Measurements from ENCODE around the gene PSMB7. TPM values are rescaled to one million over a fixed set of nuclear protein-coding genes. Genes with fewer than 3 reads are reported as not detected.

The PSMB7 gene
- total RNA-seq, 1 donor from 2014 or later: 181 TPM

- DNase-seq (ENCODE audit: low spot score in 2 of 2) (no peak), FAIRE-seq (no peak)
Measured at GRCh38 chr9:124414612-124415011, 630 bp downstream of the PSMB7 start.

DNA sequence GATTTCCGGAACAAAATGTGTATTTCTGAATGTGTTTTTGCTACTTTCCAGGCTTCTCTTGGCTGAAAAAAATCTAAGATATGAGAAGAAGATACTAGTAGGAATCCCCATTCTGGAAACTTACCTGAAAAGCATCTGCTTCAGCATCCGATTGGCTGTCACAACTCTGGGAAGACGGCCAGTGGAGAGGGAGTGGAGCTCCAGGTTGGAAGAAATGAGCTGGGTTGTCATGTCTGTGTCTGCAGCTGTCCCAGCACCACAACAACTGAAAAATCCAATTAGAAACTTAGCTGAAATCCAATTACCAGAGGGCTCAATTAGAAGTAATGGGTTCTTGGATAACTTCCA, 3.0 kb downstream of the PSMB7 start:
- FAIRE-seq (no peak), DNase-seq (ENCODE audit: low spot score in 2 of 2) (no peak)

DNA sequence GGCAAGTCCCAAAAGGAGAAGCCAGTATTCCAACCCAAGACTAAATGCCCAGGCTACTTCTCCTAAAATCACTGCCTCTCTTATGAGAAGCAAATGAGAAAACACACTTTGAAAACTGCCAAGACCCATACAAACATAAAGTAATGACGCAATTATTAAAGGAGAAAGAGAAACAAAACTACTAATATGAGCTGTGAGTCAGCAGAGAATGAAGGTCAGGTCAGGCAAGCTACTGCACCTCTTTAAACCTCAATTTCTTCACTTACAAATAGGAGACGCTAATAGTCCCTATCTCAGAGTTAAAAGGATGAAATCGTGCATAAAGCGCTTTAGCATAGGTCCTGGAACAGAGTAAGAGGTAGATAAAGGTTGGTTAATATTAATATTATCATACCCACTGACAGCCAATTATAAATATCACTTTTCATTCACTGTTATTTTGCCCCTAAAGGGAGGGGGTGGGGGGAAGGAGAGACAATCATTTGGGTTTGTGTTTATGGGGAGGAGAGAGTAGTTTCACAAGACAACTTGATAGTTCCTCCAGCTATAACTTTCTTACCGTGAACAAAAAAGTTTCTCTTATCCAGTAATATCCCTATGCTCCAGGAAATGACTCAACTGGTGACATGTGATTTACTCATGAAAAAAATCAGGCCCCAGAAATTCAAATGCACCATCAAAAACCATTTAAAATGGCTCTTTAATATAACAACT, 3.6 kb downstream of the PSMB7 start:
- no peak for DNase-seq (ENCODE audit: low spot score in 2 of 2)
- no peak for FAIRE-seq

DNA sequence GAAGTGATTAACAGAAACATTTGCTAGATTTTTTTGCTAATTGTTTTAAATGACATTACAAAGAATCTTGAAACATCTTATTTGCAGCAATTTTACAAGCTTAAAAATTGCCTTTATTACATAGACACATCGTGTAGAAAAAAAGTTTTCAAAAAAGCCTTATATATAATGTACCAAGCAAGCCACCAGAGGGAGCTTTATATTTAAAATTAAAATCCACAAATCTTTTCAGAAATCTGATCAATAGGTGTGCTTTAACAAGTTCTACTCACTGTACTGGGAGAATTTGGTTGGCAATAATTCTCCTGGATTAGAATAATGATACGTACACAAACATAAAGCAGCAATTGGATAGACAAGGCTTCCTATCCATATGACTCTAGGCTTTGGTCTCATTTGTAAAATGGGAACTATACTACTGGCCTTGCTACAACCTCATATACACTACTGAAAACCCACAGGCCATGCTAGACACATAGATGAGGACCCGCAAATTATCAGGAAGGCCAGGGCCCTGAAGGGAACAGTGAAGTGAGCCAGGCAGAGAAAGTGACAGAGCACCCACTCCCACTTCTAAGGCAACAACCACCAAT, 4.8 kb downstream of the PSMB7 start:
- FAIRE-seq (no peak), DNase-seq (ENCODE audit: low spot score in 2 of 2) (no peak)

GRCh38 chr9:124409410-124409809, 5.8 kb downstream of the PSMB7 start:
- no peak for FAIRE-seq
- no peak for DNase-seq (ENCODE audit: low spot score in 2 of 2)

- DNase-seq (ENCODE audit: low spot score in 2 of 2) (no peak), FAIRE-seq (no peak)
Measured at GRCh38 chr9:124403246-124403645, 12.0 kb downstream of the PSMB7 start.

GRCh38 chr9:124399968-124400940, 15.0 kb downstream of the PSMB7 start:
- DNase-seq (ENCODE audit: low spot score in 2 of 2) (no peak), FAIRE-seq (no peak)

- no peak for DNase-seq (ENCODE audit: low spot score in 2 of 2)
- FAIRE-seq: no peak
Measured at GRCh38 chr9:124399323-124399967, 15.8 kb downstream of the PSMB7 start.

DNA sequence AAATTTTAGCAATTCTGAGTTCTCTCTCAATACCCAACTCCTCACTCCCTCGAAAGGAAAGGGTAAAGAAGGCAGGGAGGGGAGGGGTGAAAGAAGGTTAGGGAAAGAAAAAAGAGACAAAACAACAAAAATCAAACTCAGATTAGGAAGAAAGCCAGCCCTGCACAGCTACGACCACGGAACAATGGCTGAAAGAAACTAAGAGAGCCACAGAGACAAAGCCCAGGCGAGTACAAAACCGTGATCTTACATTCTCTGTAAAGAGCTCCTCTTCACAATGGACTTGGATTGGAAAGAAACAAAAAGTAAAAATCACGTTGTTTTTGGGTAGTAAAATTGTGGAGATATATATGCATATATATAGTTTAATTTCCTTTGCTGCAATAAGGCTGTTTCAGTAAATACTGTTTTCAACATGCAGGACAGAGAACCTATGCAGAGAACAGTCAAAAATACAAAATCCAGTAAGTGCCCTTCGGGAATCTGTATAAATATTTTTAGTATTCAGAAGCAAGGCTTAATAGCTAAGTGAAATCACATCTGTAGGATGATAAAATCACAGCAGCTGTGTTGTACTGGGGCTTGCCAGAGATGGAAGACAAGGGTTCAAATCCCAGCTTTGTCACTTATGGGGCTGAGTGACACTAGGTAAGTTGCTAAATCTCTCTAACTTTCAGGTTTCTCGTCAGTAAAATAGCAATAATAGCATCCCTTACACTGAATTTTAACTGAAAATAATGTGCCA, 16.9 kb downstream of the PSMB7 start:
- DNase-seq (ENCODE audit: low spot score in 2 of 2): no peak
- FAIRE-seq: no peak

GRCh38 chr9:124395826-124396225, 19.4 kb downstream of the PSMB7 start:
- FAIRE-seq (no peak), DNase-seq (ENCODE audit: low spot score in 2 of 2) (no peak)

DNA sequence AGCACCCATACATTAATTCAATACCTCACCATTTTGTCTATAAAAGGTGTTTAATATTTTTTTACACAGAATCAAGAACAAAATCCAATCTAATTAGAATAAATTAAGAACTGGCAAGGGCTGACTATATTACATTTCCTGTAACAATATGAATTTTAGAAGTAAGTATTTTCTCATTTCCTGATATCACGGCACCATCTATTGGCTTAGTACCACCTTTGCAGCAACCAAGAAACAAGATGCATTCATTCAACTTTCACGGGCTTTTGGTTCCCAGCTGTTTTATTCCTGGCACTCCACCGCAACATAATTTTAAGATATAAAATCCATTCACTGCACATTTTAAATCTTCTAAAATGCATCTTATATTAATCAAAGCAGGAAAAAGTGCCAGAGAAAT, 20.6 kb downstream of the PSMB7 start:
- DNase-seq (ENCODE audit: low spot score in 2 of 2) (no peak), FAIRE-seq (no peak)

GRCh38 chr9:124394167-124394566, 21.1 kb downstream of the PSMB7 start:
- FAIRE-seq: no peak

GRCh38 chr9:124392871-124393460, 22.3 kb downstream of the PSMB7 start:
- FAIRE-seq (no peak), DNase-seq (ENCODE audit: low spot score in 2 of 2) (peak; percentile 27 to 55)

More at GRCh38 chr9:124394167-124394566, 21.1 kb downstream of the PSMB7 start:
- DNase-seq (ENCODE audit: low spot score in 2 of 2): no peak

GRCh38 chr9:124392254-124392870, 22.9 kb downstream of the PSMB7 start:
- DNase-seq (ENCODE audit: low spot score in 2 of 2): no peak
- FAIRE-seq: no peak

- DNase-seq (ENCODE audit: low spot score in 2 of 2) (no peak), FAIRE-seq (no peak)
Measured at GRCh38 chr9:124390794-124391658, 24.2 kb downstream of the PSMB7 start.

DNA sequence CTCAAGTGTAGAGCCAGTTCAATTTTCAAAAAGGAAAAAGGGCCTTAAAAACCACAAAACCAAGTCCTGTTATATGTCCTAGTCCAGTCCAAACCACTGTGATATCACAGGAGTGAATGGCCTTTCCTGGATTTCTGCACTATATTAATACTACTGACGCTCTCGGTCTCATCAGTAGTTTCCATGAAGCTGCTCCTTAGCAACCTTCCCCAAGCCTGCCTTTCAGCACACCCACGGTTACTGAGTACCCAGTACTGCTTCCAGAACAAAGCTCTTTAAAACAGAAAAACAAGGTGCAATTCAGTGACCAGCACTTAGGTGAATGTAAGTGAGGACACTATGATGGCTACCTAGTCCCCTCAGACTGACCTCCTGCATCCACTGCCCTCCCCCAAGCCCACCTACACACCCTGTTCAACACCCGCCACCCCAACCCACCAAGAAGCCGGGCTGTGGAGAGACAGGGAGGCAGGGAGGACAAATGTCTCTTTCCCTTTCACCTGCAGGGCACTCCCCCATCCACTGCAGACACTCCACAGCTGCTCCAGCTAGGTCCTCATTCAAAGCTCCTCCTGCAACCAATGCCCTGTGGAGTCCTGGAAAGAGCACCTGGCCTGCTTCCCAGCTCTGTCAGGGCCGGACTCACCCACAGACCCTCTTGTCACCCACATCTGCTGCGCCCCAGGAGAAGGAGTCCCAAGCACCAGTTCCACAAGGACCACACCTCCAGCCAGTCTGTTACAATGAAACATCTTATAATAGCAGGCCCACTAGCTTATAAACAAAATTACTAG, 25.9 kb downstream of the PSMB7 start:
- DNase-seq (ENCODE audit: low spot score in 2 of 2) (no peak), FAIRE-seq (no peak)

DNA sequence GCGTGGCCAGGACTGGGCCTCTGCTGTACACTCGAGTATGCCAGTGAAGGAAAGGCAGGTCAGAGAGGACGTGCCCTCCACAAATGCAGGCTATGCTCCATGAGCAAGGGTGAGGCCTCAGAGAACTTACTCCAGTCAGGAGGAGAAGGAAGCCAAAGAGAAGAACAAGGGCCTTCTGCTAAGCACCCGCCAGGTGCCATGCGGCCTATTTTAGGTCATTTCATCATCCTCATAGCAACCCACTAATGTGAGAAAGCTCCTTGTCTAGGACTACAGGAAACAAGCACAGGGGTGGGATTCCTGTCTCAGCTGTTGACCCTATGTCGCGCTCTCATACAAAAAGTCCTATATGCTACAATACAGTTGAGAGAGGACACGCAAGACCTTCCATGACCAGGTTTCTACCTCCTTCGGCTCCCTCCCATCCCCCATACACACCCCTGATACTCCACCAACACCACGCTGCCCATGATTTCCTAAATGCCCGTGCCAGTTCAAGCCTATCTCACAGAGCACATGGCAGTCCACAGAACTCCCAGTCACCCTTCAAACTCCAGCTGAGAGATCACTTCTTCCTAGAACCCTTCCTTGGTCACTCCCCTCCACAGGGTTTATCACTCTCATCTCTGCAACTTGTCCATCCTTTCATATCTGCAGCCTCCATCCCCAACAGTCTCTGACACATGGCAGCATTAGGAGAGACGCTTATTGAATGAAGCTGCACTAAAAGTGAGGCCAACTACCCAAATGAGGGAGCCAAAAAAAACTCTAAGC, 26.8 kb downstream of the PSMB7 start:
- FAIRE-seq: no peak

More for the DNA sequence above, 26.8 kb downstream of the PSMB7 start:
- no peak for DNase-seq (ENCODE audit: low spot score in 2 of 2)

Measured in frontal cortex (tissue), 4 donors.